ENCODE results near the gene DPYSL4. TPM values are rescaled to one million over a fixed set of nuclear protein-coding genes. Genes with fewer than 3 reads are reported as not detected.
"Not testable (repeated sequence)": the region's sequence is repeated elsewhere in the genome, so short reads cannot be mapped to it uniquely, and the experiment has no call there.

The DPYSL4 gene
- total RNA-seq, 4 donors from 2014 or later = 0.79 TPM; not detected in 3

GRCh38 chr10:132157101-132157500, 29.6 kb upstream of the DPYSL4 start:
- in situ Hi-C loops (cut with MboI; ENCODE audit: low pct_ligation_motif_present in 1 of 4, low pct_unique_long_range_greater_than_20kb in 1 of 4, low sequenced_read_pairs in 3 of 4) (no loop called here), intact Hi-C loops (cut with DNase I; ENCODE audit: low total_unique reads) (no loop called here)
- H3K36me3 ChIP-seq = no peaks in the 10 kb centered on the region
- H3K9me3 ChIP-seq = no peaks in the 10 kb centered on the region
- H3K27me3 ChIP-seq = no peaks in the 10 kb centered on the region
- no peak overlapping the region for H3K4me3 ChIP-seq
- H3K27ac ChIP-seq = no peak overlapping the region
- TF ChIP-seq CTCF (IDR thresholded peaks at IDR 0.05) = no peak
- no peak for TF ChIP-seq EP300 (IDR thresholded peaks at IDR 0.05; ENCODE audit: low read depth)
- no peak for TF ChIP-seq POLR2AphosphoS5 (IDR thresholded peaks at IDR 0.05)
- no peak for TF ChIP-seq POLR2A (IDR thresholded peaks at IDR 0.05)
- no peak for DNase-seq
- H3K4me1 ChIP-seq = peaks cover 0 to 3% (median 0%) of the 10 kb centered on the region in 4 donors
- WGBS, 2 donors (ENCODE audit: low coverage in 1 of 2) = 87 to 100% methylated on average over 1 to 8 of the region's 8 CpGs

GRCh38 chr10:132158122-132158741, 28.5 kb upstream of the DPYSL4 start:
- H3K4me1 ChIP-seq = peaks cover 0 to 10% (median 4%) of the 10 kb centered on the region in 4 donors
- H3K36me3 ChIP-seq = no peaks in the 10 kb centered on the region
- DNase-seq = no peak
- no peaks in the 10 kb centered on the region for H3K27me3 ChIP-seq
- H3K9me3 ChIP-seq = no peaks in the 10 kb centered on the region
- no peak overlapping the region for H3K4me3 ChIP-seq
- intact Hi-C loops (cut with DNase I; ENCODE audit: low total_unique reads) (no loop called here), in situ Hi-C loops (cut with MboI; ENCODE audit: low pct_ligation_motif_present in 1 of 4, low pct_unique_long_range_greater_than_20kb in 1 of 4, low sequenced_read_pairs in 3 of 4) (no loop called here)
- 0 to 49% methylated on average over 1 to 2 of the region's 2 CpGs for WGBS, 2 donors (ENCODE audit: low coverage in 1 of 2)
- no peak for TF ChIP-seq POLR2AphosphoS5 (IDR thresholded peaks at IDR 0.05)
- no peak for TF ChIP-seq CTCF (IDR thresholded peaks at IDR 0.05)
- no peak for TF ChIP-seq EP300 (IDR thresholded peaks at IDR 0.05; ENCODE audit: low read depth)
- no peak for TF ChIP-seq POLR2A (IDR thresholded peaks at IDR 0.05)
- H3K27ac ChIP-seq = no peak overlapping the region

- peaks cover 0 to 10% (median 4%) of the 10 kb centered on the region in 4 donors for H3K4me1 ChIP-seq
- in situ Hi-C loops (cut with MboI; ENCODE audit: low pct_ligation_motif_present in 1 of 4, low pct_unique_long_range_greater_than_20kb in 1 of 4, low sequenced_read_pairs in 3 of 4) = no loop called here
- no peaks in the 10 kb centered on the region for H3K36me3 ChIP-seq
- H3K9me3 ChIP-seq = no peaks in the 10 kb centered on the region
- intact Hi-C loops (cut with DNase I; ENCODE audit: low total_unique reads) = no loop called here
- no peak overlapping the region for H3K4me3 ChIP-seq
- no peak overlapping the region for H3K27ac ChIP-seq
- no peak for DNase-seq
- H3K27me3 ChIP-seq = no peaks in the 10 kb centered on the region
- no peak for TF ChIP-seq CTCF (IDR thresholded peaks at IDR 0.05)
- TF ChIP-seq POLR2AphosphoS5 (IDR thresholded peaks at IDR 0.05) = no peak
- TF ChIP-seq POLR2A (IDR thresholded peaks at IDR 0.05) = no peak
- no peak for TF ChIP-seq EP300 (IDR thresholded peaks at IDR 0.05; ENCODE audit: low read depth)
- WGBS, 2 donors (ENCODE audit: low coverage in 1 of 2) = 75% methylated on average over 7 of the region's 7 CpGs; no CpG with 5 or more reads in 1 of the 2 donors
These were observed 27.9 kb upstream of the DPYSL4 start for GRCh38 chr10:132158823-132159222.

GRCh38 chr10:132159302-132160230, 27.2 kb upstream of the DPYSL4 start:
- H3K4me3 ChIP-seq; H3K27me3 ChIP-seq; intact Hi-C loops (cut with DNase I; ENCODE audit: low total_unique reads); H3K36me3 ChIP-seq; in situ Hi-C loops (cut with MboI; ENCODE audit: low pct_ligation_motif_present in 1 of 4, low pct_unique_long_range_greater_than_20kb in 1 of 4, low sequenced_read_pairs in 3 of 4); H3K9me3 ChIP-seq; DNase-seq; H3K27ac ChIP-seq: not testable (repeated sequence)
- 72% methylated on average over 2 of the region's 7 CpGs; no CpG with 5 or more reads in 1 of the 2 donors for WGBS, 2 donors (ENCODE audit: low coverage in 1 of 2)
- H3K4me1 ChIP-seq = peaks cover 0 to 10% (median 4%) of the 10 kb centered on the region in 4 donors

GRCh38 chr10:132160231-132160630, 26.5 kb upstream of the DPYSL4 start:
- H3K9me3 ChIP-seq; H3K27ac ChIP-seq; in situ Hi-C loops (cut with MboI; ENCODE audit: low pct_ligation_motif_present in 1 of 4, low pct_unique_long_range_greater_than_20kb in 1 of 4, low sequenced_read_pairs in 3 of 4): not testable (repeated sequence)

GRCh38 chr10:132160834-132161622, 25.7 kb upstream of the DPYSL4 start:
- H3K9me3 ChIP-seq; H3K27ac ChIP-seq; H3K27me3 ChIP-seq; H3K36me3 ChIP-seq; in situ Hi-C loops (cut with MboI; ENCODE audit: low pct_ligation_motif_present in 1 of 4, low pct_unique_long_range_greater_than_20kb in 1 of 4, low sequenced_read_pairs in 3 of 4); intact Hi-C loops (cut with DNase I; ENCODE audit: low total_unique reads); H3K4me3 ChIP-seq; DNase-seq: not testable (repeated sequence)
- H3K4me1 ChIP-seq = peaks cover 0 to 10% (median 4%) of the 10 kb centered on the region in 4 donors
- WGBS, 2 donors (ENCODE audit: low coverage in 1 of 2) = 60% methylated on average over 1 of the region's 4 CpGs; no CpG with 5 or more reads in 1 of the 2 donors

More at GRCh38 chr10:132160231-132160630, 26.5 kb upstream of the DPYSL4 start:
- peaks cover 0 to 10% (median 4%) of the 10 kb centered on the region in 4 donors for H3K4me1 ChIP-seq
- DNase-seq; H3K27me3 ChIP-seq; intact Hi-C loops (cut with DNase I; ENCODE audit: low total_unique reads); H3K36me3 ChIP-seq; H3K4me3 ChIP-seq: not testable (repeated sequence)
